ENCODE results near the gene ZMPSTE24.

ZMPSTE24 gene

DNA sequence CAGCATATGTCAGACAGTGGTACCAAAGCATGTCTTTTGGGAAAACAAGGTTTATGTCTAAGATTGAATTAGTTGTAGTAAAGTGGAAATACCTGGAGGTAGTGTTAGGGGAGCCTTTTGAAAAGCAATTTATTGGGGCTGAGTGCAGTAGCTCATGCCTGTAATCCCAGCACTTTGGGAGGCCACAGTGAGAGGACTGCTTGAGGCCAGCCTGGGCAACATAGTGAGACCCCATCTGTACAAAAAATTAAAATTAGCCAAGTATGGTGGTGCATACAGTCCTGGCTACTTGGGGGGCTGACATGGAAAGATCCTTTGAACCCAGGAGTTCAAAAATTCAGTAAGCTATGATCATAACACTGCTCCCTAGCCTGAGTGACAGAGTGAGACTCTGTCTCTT lies 7.3 kb downstream of the ZMPSTE24 start:
- DNase-seq: no peak

DNA sequence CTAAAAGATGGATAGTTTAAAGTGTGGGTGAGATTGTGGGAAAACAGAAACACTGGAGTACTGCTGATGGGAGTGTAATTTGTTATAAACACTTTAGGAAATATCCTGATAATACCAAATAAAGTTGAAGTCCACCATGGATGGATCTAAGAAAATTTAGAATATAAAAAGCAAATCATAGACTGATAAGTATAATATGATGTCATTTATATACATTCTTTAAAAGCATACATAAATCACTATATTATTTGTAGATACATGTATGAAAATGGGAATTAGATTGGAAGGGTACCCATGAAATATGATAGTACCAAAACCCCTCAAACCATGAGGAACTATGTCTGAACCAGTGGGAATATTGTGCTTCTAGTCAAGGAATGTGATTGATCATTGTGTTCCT lies 7.9 kb downstream of the ZMPSTE24 start:
- DNase-seq: no peak

DNA sequence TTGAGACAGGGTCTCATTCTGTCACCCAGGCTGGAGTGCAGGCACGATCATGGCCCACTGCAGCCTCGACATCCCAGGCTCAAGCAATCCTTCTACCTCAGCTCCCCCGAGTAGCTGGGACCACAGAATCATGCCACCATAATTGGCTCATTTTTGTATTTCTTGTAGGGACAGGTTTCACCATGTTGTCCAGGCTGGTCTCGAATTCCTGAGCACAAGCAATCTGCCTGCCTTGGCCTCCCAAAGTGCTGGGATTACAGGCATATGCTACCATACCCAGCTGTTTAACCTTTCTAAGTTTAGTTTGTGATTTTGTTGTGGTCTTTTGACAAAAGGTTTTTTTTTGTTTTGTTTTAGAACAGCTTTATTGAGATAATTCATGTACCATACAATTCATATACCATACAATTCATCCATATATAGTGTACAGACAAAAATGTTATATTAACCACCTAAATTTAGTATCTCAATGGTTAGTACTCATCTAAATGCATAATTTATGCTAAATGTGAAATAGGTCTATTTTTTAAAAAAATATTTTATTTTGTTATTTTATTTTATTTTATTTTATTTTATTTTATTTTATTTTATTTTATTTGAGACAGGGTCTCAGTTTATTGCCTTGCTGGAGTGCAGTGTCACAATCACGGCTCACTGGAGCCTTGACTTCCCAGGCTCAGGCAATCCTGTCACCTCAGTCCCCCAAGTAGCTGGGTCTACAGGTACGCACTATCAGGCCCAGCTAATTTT lies 8.9 kb downstream of the ZMPSTE24 start:
- no peak for DNase-seq

DNA sequence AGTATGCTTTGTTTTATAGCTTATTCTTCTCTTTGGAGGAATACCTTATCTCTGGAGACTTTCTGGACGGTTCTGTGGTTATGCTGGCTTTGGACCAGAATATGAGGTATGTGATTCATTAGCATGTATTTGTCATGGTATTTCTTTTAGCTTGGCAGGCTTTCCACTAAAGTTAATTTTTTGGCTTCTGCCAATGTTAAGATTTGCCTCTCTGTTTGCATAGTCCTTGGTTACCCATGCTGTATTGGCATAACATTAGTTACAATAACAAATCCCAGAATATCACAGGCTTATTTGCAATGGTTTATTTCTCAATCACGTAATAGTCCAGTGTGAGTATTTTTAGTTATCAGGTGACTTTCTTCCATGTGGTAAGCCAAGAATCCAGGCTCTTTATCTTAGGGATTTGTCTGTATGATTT lies 9.7 kb downstream of the ZMPSTE24 start:
- DNase-seq: no peak

GRCh38 chr1:40268211-40268610 lies 10.2 kb downstream of the ZMPSTE24 start:
- no peak for DNase-seq

DNA sequence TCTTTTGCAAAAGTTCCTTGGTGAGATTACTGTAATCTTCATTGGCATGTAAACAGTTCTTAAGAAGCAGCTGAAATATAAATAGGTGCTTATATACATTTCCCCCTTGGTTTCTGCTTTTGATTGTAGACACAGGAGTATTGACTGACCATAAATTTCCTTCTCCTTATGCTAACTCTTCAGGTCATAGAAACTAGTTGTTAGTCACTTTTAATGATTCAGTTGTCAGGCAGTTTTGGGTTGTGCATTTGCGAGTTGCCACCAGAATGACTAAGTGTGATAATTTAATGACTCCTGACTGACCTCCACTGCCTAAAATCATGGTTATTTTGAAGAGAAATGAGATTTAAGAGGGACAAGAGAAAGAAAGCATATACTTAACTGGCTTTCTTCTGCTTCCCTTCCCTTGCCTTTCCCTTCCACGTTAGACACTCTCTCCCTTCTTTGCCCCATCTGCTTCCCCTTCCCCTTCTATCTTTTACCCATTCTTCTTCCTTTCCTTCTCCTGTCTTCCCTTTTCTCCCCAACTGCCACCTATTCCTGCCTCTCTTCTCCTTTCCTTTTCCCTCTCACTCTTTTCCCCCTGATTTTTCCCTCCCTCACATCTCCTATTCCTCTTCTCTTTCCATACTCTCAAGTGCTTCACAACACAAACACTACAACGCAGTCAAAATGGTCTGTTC lies 12.3 kb downstream of the ZMPSTE24 start:
- DNase-seq: no peak

DNA sequence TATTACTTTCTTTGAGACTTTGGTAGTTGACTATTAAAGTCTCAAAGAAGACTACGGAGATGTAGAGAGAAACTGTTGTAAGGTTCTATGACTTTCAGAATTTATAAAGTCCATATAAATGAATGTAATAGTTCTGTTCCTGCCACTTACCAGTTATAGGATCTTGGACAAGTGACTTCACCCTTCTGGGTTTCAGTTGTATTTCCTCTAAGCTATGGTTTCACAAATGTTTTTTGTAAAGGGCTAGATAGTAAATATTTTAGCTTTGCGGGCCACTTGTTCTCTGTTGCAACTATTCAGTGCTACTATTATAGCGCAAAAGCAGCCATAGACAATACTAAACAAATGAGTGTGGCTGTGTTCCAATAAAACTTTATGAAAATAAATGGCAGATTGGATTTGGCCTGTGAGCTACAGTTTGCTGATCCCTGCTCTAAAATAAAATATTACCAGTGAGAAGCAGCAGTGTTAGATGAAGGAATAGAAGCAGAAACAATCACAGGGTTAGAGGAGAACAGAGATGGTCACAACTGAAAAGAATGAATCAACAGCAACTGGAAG lies 14.7 kb downstream of the ZMPSTE24 start:
- DNase-seq: no peak

DNA sequence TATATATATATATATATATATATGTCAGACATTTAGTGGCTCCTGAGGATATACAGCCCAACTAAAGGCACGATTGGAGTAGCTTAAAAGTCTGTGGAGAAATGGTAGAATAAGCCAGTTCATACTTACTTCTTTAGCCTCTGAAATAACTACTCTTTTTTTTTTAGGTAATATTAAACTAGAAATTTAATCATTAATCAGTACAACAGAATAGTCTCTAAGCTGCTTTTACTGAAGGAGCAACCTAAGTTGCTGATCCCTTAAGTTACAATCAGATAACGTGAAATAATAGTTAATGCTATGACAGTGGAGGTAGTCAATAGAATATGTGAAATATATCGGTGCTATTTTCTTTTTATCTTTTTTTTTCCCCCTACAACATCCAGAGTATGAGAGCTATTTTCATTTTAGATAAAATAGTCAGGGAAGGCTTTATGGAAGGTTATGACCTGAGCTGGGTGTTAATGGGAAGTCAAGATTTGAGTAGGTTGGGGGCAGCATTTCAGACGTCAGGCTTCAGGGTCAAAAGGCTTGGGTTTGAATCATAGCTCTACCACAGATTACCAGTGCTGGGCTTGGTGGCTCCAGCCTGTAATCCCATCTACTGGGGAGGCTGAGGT lies 15.6 kb downstream of the ZMPSTE24 start:
- DNase-seq: no peak

- no peak for DNase-seq
These were observed 16.3 kb downstream of the ZMPSTE24 start for GRCh38 chr1:40274331-40274730.

DNA sequence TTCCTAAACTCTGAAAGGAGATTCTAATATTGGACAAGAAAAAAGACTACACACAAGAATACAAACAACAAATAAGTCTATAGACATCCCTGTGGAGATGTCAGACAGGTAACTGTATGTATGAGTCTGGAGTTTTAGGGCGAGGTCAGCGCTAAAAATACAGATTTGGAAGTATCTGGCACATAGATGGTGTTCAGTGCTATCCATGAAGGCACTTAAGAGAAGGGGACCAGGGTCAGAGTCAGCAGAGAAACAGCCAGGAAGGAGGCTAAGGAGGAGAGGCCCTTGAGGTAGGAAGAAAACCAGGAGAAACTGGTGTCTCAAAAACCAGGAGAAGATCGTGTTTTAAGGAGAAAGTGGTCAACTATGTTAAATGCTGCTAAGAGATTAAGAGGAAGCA lies 18.1 kb downstream of the ZMPSTE24 start:
- no peak for DNase-seq

- DNase-seq: no peak
These were observed 23.8 kb downstream of the ZMPSTE24 start for GRCh38 chr1:40281853-40282252.

GRCh38 chr1:40291293-40291692 lies 33.3 kb downstream of the ZMPSTE24 start:
- no peak for DNase-seq

DNA sequence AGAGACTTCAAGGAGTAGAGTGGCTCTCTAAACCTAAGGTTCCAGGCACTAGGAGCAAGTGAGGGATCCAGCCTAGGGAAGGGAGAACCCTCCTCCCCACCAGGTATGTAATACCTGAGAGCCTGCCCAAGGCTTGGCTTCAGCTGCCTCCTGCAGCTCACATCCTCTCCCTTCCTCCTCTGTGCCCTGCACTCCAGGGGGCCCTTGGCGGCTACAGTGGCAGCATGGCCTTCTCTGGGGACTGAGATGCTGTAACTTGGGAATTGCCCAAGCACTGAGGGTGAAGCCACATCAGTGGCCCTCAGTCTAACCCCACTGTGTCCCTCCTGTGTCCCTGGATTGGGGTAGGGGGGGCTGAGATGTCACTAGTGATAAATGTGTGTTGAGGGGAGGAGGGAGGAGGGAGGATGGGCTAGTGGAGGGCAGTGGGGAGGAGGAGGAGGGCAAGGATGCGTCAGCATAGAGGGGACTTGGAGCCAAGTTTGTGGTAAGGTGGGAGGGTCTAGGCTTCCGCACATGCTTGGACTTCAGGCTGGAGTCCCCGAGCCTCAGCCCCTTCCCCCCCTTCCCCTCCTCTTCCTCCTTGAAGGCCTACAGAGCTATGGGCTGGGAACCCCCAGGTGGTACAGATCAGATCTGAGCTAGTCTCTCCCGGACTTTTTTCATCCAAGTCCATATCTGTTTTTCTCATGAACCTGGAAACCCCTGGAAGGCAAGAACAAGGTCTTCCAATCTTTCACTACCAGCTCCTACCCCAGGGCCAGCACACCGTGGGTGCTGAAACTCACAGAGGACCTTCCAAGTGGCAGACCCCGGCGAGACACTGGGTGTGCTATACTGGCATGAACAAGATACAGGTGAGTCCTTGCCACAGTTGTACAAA lies 41.6 kb downstream of the ZMPSTE24 start:
- DNase-seq: no peak

- DNase-seq: no peak
These were observed 42.2 kb downstream of the ZMPSTE24 start for GRCh38 chr1:40300249-40300567.

GRCh38 chr1:40300651-40301050 lies 42.6 kb downstream of the ZMPSTE24 start:
- DNase-seq: no peak

GRCh38 chr1:40301066-40301465 lies 43.0 kb downstream of the ZMPSTE24 start:
- no peak for DNase-seq

- no peak for DNase-seq
These were observed 43.7 kb downstream of the ZMPSTE24 start for GRCh38 chr1:40301541-40302299.

DNA sequence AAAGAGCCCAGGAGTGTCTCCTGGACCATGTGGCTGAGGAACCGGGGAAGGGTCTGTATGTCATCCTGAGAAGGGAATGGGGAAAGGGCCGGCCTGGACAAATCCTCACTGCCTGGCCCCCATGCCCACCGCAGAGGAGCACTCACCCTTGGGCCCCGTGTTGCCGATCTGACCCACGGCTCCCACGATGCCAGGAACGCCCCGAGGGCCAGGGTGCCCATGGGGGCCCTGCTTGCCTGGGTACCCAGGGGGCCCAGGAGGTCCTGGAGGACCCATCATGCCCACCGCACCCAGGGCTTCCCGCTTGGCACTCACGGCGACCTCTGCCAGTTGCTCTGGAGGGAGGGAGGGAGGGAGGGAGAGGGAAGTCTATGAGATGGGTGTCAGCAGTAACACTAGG lies 44.4 kb downstream of the ZMPSTE24 start:
- DNase-seq: no peak

DNA sequence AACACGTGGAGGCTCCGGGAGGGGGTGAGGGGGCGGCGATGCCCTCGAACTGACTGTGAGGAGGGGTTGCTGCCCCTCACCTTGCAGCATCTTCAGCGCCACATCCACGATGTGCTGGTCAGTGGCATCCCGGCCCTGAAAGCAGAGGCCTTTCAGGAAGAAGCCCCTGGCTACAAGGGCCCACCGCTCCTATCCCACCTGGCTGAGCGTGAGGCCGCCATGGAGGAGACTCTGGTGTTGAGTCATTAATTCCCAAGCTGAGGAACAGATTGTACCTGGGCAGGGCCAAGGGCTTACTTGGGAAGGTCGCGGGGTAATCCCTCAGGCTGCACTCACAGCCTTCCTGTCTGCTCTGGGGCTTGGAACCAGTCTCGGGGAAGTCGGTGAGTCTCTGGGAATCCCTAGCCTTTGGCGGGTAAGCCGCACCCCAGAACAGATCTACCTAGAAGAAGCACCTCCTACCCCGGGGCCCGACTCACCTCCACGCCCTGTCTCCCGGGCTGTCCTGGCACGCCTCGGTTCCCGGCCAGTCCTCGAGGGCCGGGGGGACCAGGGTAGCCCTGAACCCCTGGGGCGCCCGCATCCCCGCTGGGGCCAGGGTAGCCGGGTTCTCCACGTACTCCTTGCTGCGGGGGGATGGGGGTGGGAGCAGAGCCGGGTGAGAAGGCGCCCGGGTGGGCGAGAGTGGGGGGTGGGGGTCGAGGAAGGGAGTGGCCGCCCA lies 45.2 kb downstream of the ZMPSTE24 start:
- DNase-seq: no peak

DNA sequence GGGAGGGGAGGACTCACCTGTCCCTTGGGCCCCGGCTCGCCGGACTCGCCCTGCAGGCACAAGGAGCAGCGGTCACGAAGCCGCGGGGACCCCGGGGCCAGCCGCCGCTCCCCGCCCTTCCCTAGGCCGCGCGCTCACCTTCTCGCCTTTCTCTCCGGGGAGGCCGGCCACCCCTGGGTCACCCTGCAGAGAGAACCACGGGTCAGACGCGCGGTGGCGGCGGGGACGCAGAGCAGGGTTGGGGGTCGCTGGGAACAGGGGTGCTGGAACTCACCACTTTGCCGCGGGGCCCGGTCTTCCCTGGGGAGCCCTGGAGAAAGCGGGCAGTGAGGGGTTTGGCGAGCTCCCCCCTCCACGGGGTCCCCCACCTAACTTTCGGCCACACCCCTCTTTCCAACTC lies 45.8 kb downstream of the ZMPSTE24 start:
- DNase-seq: no peak

DNA sequence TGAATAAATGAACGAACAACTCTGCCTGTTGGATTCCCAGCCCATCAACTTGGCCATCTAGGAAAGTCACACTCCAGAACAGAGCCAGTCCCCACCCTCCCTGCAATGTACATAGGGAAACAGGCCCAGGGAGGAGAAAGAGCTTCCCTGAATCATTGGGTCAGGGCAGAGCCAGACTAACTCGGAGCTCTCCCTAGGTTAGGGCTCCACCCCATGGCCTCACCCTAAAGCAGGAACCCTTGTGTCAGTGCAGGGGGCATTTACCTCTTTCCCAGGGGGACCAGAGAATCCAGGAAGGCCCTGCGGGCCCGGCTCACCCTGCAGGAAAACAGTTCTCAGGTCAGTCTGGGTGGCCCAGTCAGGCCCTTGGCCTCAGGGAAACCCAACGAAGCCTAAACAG lies 47.4 kb downstream of the ZMPSTE24 start:
- DNase-seq: no peak

DNA sequence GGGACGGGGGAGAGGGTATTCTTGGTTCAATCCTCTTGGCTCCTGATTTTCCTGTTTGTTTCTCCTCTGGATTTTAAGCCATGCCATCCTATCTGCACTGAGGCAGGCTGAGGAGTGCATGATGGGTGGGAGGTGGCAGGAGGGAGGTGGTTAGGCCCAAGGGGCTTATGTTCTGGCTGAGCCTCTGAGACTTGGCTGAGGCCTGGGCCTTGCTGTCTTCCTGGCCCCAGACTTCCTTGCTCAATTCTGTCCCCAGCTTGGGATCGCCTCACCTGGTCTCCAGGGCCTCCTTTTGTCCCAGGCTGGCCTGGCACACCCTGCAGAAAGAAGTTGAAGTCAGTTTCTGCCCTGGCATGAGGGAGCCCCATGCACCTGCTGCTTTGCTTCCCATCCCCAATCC lies 47.8 kb downstream of the ZMPSTE24 start:
- no peak for DNase-seq
